ENCODE data around the gene IFT74.

Gene IFT74

DNA sequence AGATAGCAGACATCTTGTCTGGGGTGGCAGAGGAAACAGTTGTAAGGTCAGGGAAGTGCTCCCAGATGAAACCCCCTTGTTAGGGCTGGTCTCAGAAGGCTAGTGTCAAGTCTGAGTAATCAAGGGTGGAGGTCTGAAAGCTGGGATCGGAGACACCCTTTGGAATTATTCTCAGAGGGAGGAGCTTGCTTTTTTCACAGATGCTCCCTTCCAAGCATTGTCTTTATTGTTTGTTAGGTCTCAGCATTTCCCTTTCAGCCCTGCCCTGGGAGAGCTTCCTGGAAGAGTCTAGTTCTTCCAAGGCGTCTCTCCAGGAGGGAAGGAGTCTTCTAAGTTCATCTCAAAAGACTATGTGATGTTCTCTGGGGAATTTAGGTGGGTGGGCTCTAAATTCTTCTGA is 156.0 kb downstream of the IFT74 start:
- H3K27ac Mint-ChIP-seq, result no peak overlapping the region
- no peaks in the 10 kb centered on the region for H3K36me3 Mint-ChIP-seq (ENCODE audit: low read depth)
- no peaks in the 10 kb centered on the region for H3K27me3 Mint-ChIP-seq (ENCODE audit: low read depth)
- H3K4me1 Mint-ChIP-seq, result peaks cover 6% of the 10 kb centered on the region
- H3K9me3 Mint-ChIP-seq, result no peaks in the 10 kb centered on the region
- TF ChIP-seq, protein P1, sequence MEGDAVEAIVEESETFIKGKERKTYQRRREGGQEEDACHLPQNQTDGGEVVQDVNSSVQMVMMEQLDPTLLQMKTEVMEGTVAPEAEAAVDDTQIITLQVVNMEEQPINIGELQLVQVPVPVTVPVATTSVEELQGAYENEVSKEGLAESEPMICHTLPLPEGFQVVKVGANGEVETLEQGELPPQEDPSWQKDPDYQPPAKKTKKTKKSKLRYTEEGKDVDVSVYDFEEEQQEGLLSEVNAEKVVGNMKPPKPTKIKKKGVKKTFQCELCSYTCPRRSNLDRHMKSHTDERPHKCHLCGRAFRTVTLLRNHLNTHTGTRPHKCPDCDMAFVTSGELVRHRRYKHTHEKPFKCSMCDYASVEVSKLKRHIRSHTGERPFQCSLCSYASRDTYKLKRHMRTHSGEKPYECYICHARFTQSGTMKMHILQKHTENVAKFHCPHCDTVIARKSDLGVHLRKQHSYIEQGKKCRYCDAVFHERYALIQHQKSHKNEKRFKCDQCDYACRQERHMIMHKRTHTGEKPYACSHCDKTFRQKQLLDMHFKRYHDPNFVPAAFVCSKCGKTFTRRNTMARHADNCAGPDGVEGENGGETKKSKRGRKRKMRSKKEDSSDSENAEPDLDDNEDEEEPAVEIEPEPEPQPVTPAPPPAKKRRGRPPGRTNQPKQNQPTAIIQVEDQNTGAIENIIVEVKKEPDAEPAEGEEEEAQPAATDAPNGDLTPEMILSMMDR (IDR thresholded peaks at IDR 0.05; ENCODE audit: unreplicated experiment in 3 of 3), result no peak
- no peak overlapping the region for H3K4me3 Mint-ChIP-seq
